ENCODE data around the gene CPTP. TPM values are rescaled to one million over a fixed set of nuclear protein-coding genes. Genes with fewer than 3 reads are reported as not detected.

CPTP gene
- total and polyA plus RNA-seq, 2 donors (not counting 1 experiment from before 2014, with no cell fraction given): 17.1 to 18.8 TPM

DNA sequence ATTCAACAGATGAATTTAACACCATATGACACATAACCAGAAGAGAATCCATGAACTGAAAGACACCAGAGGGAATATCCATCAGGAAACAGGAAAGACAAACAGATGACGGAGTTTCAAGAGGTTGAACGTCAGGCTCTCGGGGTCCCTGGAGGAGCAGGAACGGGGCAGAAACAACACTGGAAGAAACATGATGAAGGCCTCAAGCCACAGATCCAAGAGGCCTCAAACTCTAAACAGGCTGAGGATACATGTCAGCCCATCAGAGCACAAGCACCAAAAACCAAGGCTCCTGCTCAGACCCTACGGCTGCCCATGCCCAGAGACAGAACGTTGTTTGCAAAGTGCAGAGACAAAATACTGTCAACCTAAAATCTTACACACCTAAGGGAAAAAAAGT is 7.2 kb upstream of the CPTP start:
- Mint-ChIP-seq H3K27ac (no peak overlapping the region), H3K4me1 (peaks cover 10% of the 10 kb centered on the region), H3K9me3 (ENCODE audit: insufficient read depth) (no peaks in the 10 kb centered on the region), H3K4me3 (no peak overlapping the region), H3K27me3 (no peaks in the 10 kb centered on the region)
- peaks cover 0 to 46% of the 10 kb centered on the region in 2 experiments for H3K36me3 ChIP-seq (replicated peaks in 1 of 2; ENCODE audit: control extremely low read depth in 1 of 2, control insufficient read depth in 1 of 2, extremely low read depth in 1 of 2, insufficient read depth in 2 of 2, low read length in 1 of 2)
- H3K9ac ChIP-seq (ENCODE audit: low read length): no peak overlapping the region
- H3K4me3 ChIP-seq (ENCODE audit: control extremely low read depth in 1 of 5, extremely low read depth in 1 of 5, insufficient read depth in 1 of 5, low read depth in 2 of 5, low read length in 4 of 5): no peak overlapping the region
- no peaks in the 10 kb centered on the region for H3K9me3 ChIP-seq (ENCODE audit: control extremely low read depth in 1 of 3, control insufficient read depth in 2 of 3, insufficient read depth in 1 of 3, low read length in 2 of 3)
- H3K79me2 ChIP-seq (ENCODE audit: control insufficient read depth, insufficient read depth, low read length): peaks cover 36% of the 10 kb centered on the region
- WGBS (ENCODE audit: insufficient coverage): 91% methylated on average over 6 of the region's 6 CpGs
- H3K4me2 ChIP-seq (replicated peaks; ENCODE audit: low read depth, low read length, poor library complexity, severe bottlenecking): no peak overlapping the region
- no peak overlapping the region for H3K27ac ChIP-seq (ENCODE audit: low read length in 2 of 2)
- H3K27me3 ChIP-seq (replicated peaks in 1 of 4; ENCODE audit: control extremely low read depth in 1 of 4, control insufficient read depth in 3 of 4, insufficient read depth in 4 of 4, low read length in 3 of 4): no peaks in the 10 kb centered on the region
- H4K20me1 ChIP-seq (ENCODE audit: control insufficient read depth, insufficient read depth, low read length, poor library complexity, severe bottlenecking): peaks cover 37% of the 10 kb centered on the region
- H3K4me1 ChIP-seq (ENCODE audit: control insufficient read depth in 2 of 2, insufficient read depth in 2 of 2, low read length in 2 of 2): peaks cover 0 to 8% of the 10 kb centered on the region in 2 donors
- intact Hi-C loops (cut with micrococcal nuclease): no loop called here
- ChIA-PET CTCF (no interaction called here), POLR2A (interaction anchor here (0.6 kb wide), 1 partner anchor 337 kb away, joined by 3 read pairs; no protein-coding TSS in a partner anchor)
- no peak for TF ChIP-seq EZH2 (IDR thresholded peaks at IDR 0.05; ENCODE audit: borderline replicate concordance, insufficient read depth, low read depth, low read length, poor library complexity, severe bottlenecking)
- TF ChIP-seq, protein P1, sequence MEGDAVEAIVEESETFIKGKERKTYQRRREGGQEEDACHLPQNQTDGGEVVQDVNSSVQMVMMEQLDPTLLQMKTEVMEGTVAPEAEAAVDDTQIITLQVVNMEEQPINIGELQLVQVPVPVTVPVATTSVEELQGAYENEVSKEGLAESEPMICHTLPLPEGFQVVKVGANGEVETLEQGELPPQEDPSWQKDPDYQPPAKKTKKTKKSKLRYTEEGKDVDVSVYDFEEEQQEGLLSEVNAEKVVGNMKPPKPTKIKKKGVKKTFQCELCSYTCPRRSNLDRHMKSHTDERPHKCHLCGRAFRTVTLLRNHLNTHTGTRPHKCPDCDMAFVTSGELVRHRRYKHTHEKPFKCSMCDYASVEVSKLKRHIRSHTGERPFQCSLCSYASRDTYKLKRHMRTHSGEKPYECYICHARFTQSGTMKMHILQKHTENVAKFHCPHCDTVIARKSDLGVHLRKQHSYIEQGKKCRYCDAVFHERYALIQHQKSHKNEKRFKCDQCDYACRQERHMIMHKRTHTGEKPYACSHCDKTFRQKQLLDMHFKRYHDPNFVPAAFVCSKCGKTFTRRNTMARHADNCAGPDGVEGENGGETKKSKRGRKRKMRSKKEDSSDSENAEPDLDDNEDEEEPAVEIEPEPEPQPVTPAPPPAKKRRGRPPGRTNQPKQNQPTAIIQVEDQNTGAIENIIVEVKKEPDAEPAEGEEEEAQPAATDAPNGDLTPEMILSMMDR (IDR thresholded peaks at IDR 0.05): no peak
- ATAC-seq (ENCODE audit: low read depth) (no peak), DNase-seq (no peak)
- no peak overlapping the region for H2AFZ ChIP-seq (ENCODE audit: insufficient read depth, low read depth, low read length, poor library complexity, severe bottlenecking)

DNA sequence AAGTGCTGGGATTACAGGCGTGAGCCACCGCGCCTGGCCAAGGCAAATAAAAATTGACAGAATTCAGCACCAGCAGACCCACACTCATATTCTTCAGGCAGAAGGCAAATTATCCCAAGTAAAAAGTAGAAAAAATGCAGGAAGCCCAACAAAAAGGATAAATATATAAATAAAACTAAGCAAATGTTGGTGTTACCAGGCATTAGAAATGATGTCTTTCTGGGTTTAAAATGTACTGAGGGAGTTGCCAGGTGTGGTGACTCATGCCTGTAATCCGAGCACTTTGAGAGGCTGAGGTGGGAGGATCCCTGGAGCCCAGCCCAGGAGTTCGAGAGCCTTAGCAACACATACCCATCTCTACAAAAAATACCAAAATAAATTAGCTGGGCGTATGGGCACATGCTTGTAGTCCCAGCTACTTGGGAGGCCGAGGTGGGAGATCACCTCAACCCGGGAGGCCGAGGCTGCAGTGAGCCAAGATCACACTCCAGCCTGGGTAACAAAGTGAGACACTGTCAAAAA is 6.4 kb upstream of the CPTP start:
- no peak overlapping the region for H3K4me3 Mint-ChIP-seq
- ChIA-PET POLR2A (no interaction called here), CTCF (no interaction called here)
- WGBS (ENCODE audit: insufficient coverage): 98% methylated on average over 7 of the region's 9 CpGs
- H3K4me1 Mint-ChIP-seq: peaks cover 15% of the 10 kb centered on the region
- no peak overlapping the region for H3K27ac Mint-ChIP-seq
- intact Hi-C loops (cut with micrococcal nuclease): no loop called here
- DNase-seq (no peak), ATAC-seq (ENCODE audit: low read depth) (no peak)
- Histone ChIP-seq H4K20me1 (ENCODE audit: control insufficient read depth, insufficient read depth, low read length, poor library complexity, severe bottlenecking) (peaks cover 43% of the 10 kb centered on the region), H3K9me3 (ENCODE audit: control extremely low read depth in 1 of 3, control insufficient read depth in 2 of 3, insufficient read depth in 1 of 3, low read length in 2 of 3) (no peaks in the 10 kb centered on the region), H3K27me3 (replicated peaks in 1 of 4; ENCODE audit: control extremely low read depth in 1 of 4, control insufficient read depth in 3 of 4, insufficient read depth in 4 of 4, low read length in 3 of 4) (no peaks in the 10 kb centered on the region), H3K36me3 (replicated peaks in 1 of 2; ENCODE audit: control extremely low read depth in 1 of 2, control insufficient read depth in 1 of 2, extremely low read depth in 1 of 2, insufficient read depth in 2 of 2, low read length in 1 of 2) (peaks cover 0 to 40% of the 10 kb centered on the region in 2 experiments), H2AFZ (ENCODE audit: insufficient read depth, low read depth, low read length, poor library complexity, severe bottlenecking) (no peak overlapping the region), H3K4me1 (ENCODE audit: control insufficient read depth in 2 of 2, insufficient read depth in 2 of 2, low read length in 2 of 2) (peaks cover 4 to 13% of the 10 kb centered on the region in 2 donors), H3K79me2 (ENCODE audit: control insufficient read depth, insufficient read depth, low read length) (peaks cover 42% of the 10 kb centered on the region), H3K27ac (ENCODE audit: low read length in 2 of 2) (no peak overlapping the region), H3K9ac (ENCODE audit: low read length) (no peak overlapping the region), H3K4me3 (ENCODE audit: control extremely low read depth in 1 of 5, extremely low read depth in 1 of 5, insufficient read depth in 1 of 5, low read depth in 2 of 5, low read length in 4 of 5) (no peak overlapping the region), H3K4me2 (replicated peaks; ENCODE audit: low read depth, low read length, poor library complexity, severe bottlenecking) (no peak overlapping the region)
- TF ChIP-seq, protein P1 (IDR thresholded peaks at IDR 0.05): no peak
- no peak for TF ChIP-seq EZH2 (IDR thresholded peaks at IDR 0.05; ENCODE audit: borderline replicate concordance, insufficient read depth, low read depth, low read length, poor library complexity, severe bottlenecking)
- H3K27me3 Mint-ChIP-seq: no peaks in the 10 kb centered on the region
- H3K9me3 Mint-ChIP-seq (ENCODE audit: insufficient read depth): no peaks in the 10 kb centered on the region
